ENCODE results near the gene PCGF5.
A peak's percentile ranks its signal among the peaks of the same experiment; 100 is the strongest.
"Not testable (repeated sequence)": the region's sequence is repeated elsewhere in the genome, so short reads cannot be mapped to it uniquely, and the experiment has no call there.

PCGF5 gene

DNA sequence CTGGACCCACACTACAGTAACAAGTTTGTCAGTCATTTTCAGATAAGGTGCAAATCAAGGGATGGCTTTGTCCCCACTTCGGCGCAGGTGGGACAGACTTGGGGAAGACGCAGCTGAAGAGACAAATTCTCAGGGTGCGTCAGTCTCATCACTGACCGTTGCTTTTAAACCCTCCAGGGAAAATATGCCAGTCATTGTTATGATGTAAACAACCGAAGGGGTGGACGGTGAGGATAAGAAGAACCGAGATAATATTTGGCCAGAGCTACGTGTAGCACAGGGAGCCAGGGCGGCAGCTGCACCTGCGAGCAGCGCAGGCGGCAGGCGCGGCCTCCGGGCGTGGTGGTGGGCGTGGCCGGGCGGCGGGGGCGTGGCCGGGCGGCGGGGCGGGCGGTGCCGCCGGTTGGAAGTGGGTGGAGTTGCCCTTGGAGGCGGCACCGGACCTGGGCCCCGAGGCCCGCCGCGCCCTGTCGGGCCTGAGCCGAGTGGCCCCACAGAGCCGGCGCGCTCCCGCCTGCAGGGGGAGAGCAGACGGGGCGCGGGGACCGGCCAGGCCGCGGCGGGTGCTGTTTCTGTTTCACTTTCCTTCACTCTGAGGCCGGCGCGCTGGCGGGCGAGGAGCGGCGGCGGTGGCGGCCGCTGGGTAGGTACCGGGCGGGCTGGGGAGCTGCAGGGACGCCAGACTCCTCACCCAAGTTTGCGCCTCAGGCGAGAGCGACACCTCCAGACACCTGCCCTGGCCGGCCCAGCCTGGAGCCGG is at the start of gene PCGF5:
Gene PCGF5 (plus strand): TSS at position 470 of the 760 bp plus-strand sequence. CDS start 2,209 bp downstream, outside the sequence.
- peak; percentile 71 for DNase-seq

DNA sequence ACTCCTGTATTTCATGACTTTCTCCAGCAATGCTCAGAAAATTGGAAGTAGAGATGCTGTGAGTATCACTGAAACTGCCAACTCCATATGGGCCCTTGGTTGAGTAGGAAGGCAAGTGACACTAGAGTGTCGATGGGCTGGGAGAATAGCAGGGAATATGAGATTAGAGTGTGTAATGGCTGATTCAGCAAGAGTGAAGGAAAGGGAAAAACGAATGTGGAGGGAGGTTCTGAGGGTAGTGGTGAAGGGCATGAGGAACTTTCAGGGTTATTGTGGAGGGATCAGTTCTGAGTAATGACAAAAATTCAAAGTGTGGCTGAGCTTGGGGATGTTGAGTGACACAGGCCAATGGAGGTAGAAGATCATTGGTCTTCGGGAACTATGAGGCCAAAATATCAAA is 49.0 kb upstream of the PCGF5 start:
- DNase-seq, result no peak

DNA sequence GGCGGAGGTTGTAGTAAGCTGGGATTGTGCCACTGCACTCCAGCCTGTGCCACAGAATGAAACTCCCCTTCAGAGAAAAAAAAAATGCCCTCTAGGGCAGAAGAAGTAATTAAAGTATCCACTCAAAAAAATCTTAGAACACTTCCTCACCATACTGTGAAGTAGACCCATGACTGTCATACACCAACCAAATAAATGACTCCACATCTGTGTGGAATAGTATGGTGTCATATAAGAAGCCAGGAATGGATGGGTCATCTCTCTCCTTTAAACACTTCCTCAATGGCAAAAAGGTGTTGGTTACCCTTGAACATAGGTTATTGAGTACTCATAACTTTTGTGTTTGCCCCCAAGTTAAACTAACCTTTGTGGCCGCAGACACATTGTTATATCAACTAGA is 48.1 kb upstream of the PCGF5 start:
- no peak for DNase-seq

DNA sequence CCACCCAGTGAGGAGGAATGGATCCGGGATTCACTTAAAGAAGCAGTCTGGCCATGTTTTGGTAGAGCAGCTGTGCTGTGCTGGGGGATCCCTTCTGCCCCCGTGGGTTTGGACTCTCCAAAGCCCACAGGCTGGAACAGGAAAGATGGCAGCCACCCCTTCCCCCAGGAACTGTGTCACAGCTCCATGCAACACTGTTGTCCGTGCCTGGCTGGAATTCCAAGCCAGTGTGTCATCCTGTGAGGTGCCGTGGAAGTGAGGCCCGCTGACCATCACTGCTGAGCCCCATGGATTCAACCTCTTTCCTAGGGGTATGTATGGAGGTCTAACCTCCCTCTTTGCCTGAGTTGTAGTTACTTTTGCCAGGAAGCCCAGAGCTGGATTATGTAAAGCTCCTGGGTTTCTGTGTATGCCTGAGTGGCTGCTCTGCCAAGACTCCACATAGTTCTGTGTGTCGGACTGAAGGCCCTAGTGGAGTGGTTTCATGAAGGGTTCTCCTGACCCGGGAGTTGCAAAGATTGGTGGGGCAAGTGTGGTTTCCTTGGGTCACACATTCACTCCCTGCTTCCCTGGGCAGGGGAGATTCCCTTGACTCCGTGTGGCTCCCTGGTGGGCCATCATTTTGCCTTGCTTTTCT is 35.1 kb upstream of the PCGF5 start:
- DNase-seq, result no peak

DNA sequence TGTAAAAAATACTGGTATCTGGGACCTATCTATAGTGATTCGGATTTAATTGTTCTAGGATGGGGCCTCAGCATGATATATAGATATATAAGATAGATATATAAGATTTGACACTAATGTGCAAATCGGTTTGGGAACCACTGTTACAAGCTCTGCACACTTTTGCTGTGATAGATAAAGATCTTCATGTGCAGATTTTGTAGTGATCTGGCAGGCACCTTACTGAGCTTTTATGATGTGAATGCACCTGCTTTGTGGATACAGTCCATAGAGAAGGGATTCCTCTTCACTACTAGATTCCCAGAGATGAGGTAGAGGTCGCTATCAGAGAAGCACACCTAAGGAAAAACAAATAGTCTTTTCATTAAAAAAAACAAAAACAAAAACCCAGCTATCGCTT is 33.3 kb upstream of the PCGF5 start:
- no peak for DNase-seq

DNA sequence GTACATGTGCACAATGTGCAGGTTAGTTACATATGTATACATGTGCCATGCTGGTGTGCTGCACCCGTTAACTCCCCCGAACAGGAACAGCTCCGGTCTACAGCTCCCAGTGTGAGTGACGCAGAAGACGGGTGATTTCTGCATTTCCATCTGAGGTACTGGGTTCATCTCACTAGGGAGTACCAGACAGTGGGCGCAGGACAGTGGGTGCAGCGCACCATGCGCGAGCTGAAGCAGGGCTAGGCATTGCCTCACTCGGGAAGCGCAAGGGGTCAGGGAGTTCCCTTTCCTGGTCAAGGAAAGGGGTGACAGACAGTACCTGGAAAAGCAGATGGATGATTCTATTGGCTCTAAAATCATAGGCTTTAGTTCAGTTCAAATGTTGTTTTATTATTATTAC is 32.5 kb upstream of the PCGF5 start:
- DNase-seq, result not testable (repeated sequence)

DNA sequence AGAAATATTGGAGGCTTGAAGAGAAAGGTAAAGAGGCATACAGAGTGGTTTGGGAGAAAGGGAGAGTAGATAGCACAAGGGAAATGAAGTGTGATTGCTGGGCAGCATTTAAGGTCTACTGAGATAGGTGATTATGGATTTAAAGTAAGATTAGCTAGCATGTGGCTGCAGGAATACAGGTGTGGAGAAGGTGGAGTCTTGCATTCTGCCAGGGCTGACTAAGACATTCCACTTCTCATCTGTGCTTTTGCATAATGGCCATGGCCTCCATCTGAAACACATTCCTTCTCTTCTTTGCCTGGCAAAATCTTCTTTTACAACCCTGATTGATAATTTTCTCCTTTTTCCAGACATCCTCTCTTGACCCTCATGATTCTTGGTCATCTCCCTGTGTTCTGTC is 31.6 kb upstream of the PCGF5 start:
- DNase-seq, result no peak

DNA sequence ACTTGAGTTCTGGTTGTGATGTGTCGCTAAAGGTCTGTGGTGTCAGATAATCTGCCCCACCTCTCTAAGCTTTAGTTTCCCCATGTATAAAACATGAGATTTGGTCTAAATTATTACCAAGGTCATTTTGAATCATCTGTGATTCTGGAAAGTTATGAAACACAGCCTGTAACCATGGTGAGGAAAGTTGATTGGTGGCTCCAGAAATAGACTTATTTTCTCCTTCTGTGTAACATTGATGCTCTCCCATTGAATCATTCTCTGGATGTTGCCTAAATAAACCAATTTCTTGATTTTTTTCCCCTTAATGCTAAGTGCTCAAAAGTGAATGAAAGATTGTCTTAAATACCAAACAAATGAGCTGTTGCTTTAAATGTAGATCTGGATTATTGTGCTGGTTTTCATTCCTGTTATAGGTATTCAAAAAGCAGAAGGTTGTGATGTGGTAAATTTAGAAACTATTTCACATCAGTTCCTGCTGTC is 30.0 kb upstream of the PCGF5 start:
- DNase-seq, result no peak

DNA sequence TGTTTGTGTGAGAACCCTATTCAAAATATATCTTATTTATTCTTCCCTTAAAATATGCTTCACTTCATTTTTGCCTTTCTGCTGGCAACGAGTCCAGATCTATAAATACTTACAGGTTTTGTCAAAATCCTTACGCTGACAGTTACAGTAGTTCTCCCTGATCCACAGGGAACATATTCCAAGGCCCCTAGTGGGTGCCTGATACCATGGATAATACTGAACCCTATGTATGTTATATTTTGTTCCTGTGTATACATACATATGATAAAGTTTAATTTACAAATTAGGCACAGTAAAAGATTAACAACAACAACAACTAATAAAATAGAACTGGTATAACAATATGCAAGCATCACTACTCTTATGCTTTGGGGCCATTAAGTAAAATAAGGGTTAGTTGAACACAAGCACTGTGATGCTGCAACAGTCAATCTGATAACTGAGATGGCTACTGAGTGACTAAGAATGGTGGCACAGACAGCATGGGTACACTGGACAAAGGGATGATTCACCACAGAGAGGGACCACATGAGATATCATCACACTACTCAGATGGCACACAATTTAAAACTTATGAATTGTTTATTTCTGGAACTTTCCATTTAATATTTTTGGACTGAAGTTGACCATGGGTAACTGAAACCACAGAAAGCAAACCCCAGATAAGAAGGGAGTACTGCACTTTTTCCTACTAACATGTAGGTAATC is 29.4 kb upstream of the PCGF5 start:
- no peak for DNase-seq

DNA sequence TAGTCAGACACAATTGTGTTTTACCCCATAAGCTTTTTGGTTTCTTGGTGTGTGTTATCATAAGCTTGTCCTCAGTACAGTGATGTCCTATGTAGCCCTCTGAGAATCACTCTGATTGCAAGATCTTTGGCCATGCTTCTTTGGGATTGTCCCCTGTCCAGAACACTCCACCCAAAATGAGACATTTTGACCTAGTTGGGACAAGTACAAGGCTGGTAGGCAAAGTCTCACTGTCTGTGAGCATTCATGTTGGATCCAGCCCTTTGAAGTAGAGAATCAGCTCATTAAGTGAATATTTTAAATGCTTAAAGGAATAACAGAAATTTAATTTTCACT is 28.9 kb upstream of the PCGF5 start:
- no peak for DNase-seq

DNA sequence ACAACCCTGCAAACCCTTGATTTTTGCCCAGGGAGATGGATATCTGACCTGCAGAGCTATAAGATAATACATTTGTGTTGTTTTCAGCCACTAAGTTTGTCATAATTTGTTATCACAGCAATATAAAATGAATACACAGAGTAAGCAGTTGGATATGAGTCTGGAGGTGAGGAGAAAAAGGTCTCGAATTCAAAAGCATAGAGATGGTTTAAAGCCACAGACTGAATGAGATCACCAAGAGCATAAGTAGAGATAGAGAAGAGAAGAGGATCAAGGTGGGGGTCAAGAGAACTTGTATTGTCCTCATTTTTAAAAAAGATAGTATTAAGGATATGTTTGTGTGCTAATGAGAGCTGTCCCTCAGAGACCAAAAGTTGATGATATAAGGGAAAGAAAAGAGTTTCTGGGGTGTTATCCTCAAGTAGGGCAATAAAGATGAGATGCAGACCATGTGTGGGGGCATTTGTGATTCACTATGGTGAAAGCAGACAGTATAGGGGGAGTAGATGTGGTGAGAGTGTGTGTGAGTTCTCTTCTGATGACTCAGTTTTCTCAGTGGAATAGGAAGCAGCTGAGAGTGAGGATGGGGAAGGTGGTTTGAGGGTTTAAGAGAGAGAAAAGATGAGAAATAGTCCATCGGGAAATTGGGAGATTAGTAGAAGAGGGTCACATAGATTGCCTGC is 25.8 kb upstream of the PCGF5 start:
- no peak for DNase-seq

DNA sequence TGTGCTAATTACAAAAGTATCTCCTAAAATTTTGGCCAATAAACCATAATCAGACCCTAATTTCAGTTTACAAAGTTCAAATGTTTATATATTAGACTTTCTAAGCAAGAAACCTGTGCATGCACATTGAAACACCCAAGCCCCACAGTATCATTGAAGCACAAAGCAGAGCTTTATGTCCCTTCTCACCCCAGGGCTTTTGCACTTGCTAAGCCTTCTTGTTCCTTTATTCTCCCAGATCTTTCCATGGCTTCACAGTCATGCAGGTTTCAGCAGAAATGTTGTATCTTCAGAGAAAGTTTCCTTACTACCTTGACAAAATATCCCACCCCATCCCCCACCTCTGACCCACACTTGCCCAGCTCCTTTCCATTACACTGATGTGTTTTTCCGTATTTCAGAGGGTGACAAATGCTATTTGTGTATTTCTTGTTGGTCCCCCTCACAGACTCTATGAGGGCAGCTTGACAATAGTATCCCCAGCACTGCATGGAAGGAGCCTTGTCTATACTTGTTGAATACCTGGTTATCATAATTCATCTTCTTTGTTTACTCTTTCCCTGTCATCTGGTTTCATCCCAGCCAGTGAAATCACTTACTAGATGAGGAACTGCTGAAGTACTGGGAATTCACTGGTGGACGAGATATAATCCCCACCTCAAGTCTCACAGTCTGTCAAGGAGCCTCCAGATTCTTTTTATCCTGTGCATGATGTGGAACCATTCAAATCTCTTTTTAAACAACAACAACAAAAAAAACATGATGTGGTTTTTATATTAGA is 24.0 kb upstream of the PCGF5 start:
- DNase-seq, result no peak

DNA sequence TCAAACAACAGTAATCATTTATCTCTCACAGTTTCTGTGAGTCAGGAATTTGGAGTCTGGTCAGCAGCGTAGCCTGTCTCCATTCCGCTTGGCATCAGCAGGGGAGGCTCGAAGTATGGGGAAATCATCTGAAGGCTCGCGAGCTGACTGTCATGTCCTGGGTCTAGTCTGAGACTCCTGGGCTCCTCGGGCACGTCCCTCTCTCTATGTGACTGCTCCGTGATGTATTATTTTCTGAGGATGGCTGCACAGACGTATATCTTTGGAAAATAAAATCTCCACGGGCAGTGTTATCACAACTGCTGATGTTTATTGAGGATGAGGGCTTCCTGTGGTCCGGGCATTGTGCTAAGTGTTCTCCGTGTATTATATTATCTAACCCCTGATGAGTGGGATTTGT is 23.3 kb upstream of the PCGF5 start:
- DNase-seq, result no peak

DNA sequence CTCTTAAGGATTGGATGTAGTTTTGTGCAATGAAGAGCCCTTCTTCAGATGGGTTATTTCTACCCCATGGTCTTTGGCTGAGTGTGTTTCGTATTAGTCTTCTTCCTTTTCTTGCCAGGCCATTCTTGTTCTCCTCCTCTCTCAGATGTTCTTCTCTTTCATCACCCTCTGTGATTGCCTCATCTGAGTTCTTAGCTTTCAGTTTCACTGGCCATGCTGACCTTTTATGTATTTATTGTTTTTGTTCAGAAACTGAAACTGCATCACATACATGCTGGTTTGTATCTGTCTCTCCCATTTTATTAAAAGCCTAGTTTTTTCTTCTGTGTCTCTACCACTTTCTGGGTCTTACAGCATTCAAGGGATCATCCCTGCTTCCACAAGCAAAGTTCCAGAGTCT is 21.7 kb upstream of the PCGF5 start:
- no peak for DNase-seq

DNA sequence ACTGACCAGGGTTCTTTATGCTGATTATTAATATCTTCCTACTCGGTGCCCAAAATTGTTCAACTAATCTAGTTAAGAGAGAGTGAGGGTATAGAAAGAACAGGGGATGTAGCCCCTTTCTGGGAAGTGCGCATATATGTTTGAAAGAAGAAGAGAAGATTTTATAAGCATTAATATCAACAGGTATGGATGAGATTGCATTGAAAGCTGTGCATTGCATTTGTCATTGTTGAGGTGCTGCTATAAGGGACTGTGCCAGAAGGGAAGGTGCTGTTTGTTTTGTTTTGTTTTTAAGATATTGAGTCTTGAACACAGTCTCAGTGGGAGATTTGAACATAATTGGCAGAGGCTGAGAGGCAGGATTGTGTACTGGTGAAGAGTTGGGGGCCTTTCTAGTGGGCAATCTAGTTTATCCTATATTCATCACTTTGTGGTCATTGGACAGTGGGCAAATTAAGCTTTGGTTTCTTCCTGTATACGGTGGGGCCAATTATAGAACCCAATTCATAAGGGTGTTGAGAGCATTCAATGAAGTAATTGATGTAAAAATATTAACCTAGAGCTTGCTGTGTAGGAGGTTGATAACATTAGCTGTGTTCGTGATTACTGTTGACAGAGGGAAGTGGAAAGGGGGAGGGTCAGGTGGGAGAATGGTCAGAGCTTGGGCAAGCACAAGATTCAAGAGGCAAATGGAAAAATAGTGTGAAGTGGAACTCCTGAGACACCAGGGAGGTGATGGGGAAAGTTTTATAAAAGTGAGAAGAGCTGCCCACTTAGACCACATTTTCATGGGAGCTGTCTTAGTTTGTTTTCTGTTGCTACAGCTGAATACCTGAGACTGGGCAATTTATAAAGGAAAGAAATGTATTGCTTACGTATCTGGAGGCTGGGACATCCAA is 19.9 kb upstream of the PCGF5 start:
- DNase-seq, result no peak

DNA sequence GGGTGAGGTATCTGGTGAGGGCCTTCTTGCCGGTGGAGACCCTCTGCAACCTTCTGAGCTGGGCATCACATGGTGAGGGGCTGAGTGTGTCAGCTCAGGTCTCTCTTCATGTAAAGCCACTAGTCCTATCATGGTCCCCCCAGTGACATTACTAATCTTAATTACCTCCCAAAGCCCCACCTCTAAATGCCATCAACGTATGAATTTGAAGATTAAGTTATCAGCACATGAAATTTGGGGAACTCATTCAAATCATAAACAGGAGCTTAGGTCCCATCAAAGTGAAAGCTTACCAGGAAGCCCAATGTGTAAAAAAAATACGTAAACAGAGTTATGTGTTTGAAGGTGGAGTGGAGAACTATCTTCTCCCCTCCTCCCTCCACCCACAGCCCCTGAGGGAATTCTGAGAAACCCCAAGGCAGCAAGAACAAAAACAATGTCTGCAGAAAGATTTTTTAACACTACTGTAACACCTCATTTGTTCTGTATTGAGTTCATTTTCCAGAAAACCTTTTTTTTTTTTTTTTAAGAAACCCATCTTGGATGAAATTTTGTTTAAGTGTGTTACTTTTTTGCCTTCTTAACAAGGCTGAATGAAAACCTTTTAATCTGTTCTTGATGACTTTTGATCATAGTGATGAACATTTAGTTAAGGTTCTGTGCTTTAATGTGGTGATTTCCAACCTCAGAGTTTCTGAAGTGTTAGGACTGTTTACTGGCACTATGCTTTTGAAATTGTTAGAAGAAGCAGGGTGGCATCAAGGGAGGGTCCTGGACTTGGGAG is 19.1 kb upstream of the PCGF5 start:
- no peak for DNase-seq

DNA sequence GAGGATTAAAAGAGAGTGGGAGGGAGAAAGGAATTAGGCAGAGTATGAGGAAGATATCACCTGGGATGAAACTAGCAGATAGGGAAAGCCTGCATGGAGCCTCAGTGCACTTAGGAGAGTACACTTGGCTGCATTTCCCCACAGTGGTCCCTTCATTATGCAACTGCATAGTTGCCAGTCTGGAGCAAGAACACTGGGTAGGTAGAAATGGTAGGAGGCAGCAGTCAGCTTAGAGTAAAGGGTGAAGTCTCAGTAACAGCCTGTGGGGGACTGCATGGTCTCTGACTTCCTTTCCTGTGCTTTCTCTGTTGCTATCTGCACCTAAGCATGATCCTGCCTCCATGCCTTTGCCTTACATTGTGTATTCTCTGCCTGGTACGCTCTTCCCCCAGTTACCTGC is 14.0 kb upstream of the PCGF5 start:
- DNase-seq, result no peak

DNA sequence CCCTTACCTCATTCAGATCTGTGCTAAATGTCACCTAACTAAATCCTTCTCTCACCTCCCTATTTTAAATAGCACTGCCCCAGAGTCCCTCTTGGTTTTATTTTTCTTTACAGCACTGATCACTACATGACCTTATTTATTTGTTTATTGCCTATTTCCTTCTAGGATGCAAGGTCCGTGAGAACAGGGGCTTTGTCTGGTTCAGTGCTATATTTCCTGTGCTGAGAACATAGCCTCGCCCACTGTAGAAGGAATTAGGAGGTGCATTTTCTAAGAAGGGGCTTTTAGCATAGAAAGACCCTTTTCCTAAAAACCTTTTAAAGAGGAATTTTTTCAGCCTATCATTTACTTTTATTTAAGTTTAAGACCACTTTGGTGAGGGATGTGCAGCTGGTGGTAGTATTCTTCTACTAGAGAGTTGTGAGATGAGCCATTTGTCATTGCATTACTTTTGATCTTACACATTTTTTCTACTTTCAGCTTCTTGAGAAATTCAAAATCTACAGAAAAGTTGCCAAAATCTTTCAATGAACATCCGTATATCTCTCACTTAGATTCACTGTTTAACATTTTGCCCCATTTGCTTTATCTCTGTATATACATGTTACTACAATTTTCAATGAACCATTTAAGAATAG is 13.5 kb upstream of the PCGF5 start:
- no peak for DNase-seq

DNA sequence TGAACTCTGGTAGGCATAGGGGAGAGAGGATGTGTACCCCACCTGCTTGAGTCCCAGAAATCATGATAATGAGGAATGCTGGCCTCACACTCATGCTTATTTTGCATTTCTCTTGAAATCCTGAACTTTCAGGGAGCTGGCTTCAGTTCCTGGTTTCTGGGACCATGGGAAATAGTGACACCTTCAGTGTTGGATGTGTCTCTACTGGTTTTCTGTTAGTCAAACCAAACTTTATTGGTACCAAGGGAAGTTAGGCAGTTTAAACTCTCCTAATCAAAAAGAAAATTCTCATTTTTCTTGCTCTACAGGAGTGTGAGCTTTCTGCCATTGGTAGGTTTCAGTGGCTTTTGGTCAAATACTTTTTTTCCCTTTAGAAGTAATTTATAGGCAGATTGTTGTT is 11.8 kb upstream of the PCGF5 start:
- no peak for DNase-seq

DNA sequence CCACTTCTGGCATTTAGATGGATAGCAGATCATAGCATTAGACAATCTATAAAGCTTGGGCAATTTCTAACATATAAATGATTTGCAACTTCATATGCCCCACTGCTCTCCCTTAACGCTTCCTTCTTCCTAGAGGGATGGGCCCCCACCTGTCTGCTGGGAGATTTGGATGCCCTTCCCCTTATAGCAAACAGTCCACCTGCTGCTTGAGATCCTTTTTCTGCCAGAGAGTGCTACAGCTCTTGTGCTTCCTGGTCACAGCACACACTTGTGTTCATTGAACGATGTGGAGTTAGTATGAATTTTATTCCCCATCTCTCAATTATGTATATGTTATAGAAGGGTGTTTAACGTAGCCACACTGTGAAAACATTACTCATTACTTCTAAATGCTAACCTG is 10.4 kb upstream of the PCGF5 start:
- no peak for DNase-seq

All from NCI-H774 (cell line).